ENCODE data around the gene NISCH.

DNA sequence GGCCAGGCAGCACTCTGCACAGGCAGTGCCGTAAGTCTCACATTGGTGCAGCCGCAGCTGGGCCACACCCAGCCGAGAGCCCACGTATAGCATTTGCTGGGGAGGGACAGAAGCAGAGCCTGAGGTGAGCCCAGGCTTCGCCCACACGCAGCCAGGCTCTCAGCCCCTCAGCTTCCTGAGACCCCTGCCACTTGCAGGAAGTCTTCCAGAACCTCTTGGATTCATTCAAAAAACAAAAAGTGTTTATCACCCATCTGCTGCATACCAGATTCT, 17.4 kb upstream of the NISCH start:
- TF ChIP-seq, protein P1, sequence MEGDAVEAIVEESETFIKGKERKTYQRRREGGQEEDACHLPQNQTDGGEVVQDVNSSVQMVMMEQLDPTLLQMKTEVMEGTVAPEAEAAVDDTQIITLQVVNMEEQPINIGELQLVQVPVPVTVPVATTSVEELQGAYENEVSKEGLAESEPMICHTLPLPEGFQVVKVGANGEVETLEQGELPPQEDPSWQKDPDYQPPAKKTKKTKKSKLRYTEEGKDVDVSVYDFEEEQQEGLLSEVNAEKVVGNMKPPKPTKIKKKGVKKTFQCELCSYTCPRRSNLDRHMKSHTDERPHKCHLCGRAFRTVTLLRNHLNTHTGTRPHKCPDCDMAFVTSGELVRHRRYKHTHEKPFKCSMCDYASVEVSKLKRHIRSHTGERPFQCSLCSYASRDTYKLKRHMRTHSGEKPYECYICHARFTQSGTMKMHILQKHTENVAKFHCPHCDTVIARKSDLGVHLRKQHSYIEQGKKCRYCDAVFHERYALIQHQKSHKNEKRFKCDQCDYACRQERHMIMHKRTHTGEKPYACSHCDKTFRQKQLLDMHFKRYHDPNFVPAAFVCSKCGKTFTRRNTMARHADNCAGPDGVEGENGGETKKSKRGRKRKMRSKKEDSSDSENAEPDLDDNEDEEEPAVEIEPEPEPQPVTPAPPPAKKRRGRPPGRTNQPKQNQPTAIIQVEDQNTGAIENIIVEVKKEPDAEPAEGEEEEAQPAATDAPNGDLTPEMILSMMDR (conservative IDR thresholded peaks at IDR 0.05 in 1 of 2, IDR thresholded peaks at IDR 0.05 in 1 of 2; ENCODE audit: low read depth in 1 of 2, low read length in 2 of 2): no peak
- TF ChIP-seq EZH2 (IDR thresholded peaks at IDR 0.05; ENCODE audit: low read length, missing control alignments): no peak
